Uterine smooth muscle cell (primary cell): ENCODE measurements around the gene C8B. TPM values are rescaled to one million over a fixed set of nuclear protein-coding genes. Genes with fewer than 3 reads are reported as not detected.

Experiments used
- total RNA-seq: library from RNA; depleted of rRNA; stranded (reverse); fragments of >200 nt; gene quantifications from 2 replicates; pipeline ENCODE4 v1.2.3, GENCODE V29; 2014

Gene C8B
- not detected in 2 replicates for total RNA-seq

GRCh38 chr1:56965916-56966697 is at the start of gene C8B:
C8B (minus strand) TSS chr1:56966015; CDS start chr1:56965948, 67 bp downstream.

Other genes with a start within 250 kb of the C8B start
- gene FYB2, start 146.6 kb downstream of the C8B start, total RNA-seq: not detected in 2 replicates
- gene C8A, start 111.2 kb downstream of the C8B start, total RNA-seq: not detected in 2 replicates